ENCODE measurements around the gene PABPN1.
A peak's percentile ranks its signal among the peaks of the same experiment; 100 is the strongest.

Gene PABPN1

GRCh38 chr14:23302290-23303225, 18.7 kb upstream of the PABPN1 start, which contains the start of gene PPP1R3E:
TSS of gene PPP1R3E (minus strand) at chr14:23302859. CDS start at chr14:23302576, 283 bp downstream.
- Histone ChIP-seq H3K36me3 (ENCODE audit: control insufficient read depth, low read depth, low read length) (no peaks in the 10 kb centered on the region), H3K9me3 (ENCODE audit: control insufficient read depth, low read depth, low read length) (no peaks in the 10 kb centered on the region), H3K27ac (ENCODE audit: low read length) (no peak within 1 kb of the TSS), H3K9ac (ENCODE audit: low read length) (peak within 1 kb of the TSS; percentile 57), H3K27me3 (ENCODE audit: control insufficient read depth, insufficient read depth, low read length) (peaks cover 47% of the 10 kb centered on the region), H3K4me1 (ENCODE audit: control insufficient read depth, low read depth, low read length) (peaks cover 14% of the 10 kb centered on the region), H3K4me3 (ENCODE audit: low read length) (peak within 1 kb of the TSS; percentile 76)

- peaks cover 15% of the 10 kb centered on the region for H3K27me3 ChIP-seq (ENCODE audit: control insufficient read depth, insufficient read depth, low read length)
- peak within 1 kb of the TSS; percentile 64 for H3K9ac ChIP-seq (ENCODE audit: low read length)
- no peaks in the 10 kb centered on the region for H3K9me3 ChIP-seq (ENCODE audit: control insufficient read depth, low read depth, low read length)
- peak within 1 kb of the TSS; percentile 79 for H3K4me3 ChIP-seq (ENCODE audit: low read length)
- peak within 1 kb of the TSS; percentile 3 for H3K27ac ChIP-seq (ENCODE audit: low read length)
- peaks cover 4% of the 10 kb centered on the region for H3K36me3 ChIP-seq (ENCODE audit: control insufficient read depth, low read depth, low read length)
- H3K4me1 ChIP-seq (ENCODE audit: control insufficient read depth, low read depth, low read length): peaks cover 11% of the 10 kb centered on the region
Measured at GRCh38 chr14:23306412-23307145, 14.7 kb upstream of the PABPN1 start, which contains the start of gene BCL2L2. TSS of gene BCL2L2 (plus strand) at chr14:23306833. CDS start at chr14:23307768, 935 bp downstream.

GRCh38 chr14:23307146-23307530, 14.1 kb upstream of the PABPN1 start:
- H3K9me3 ChIP-seq (ENCODE audit: control insufficient read depth, low read depth, low read length): no peaks in the 10 kb centered on the region
- peaks cover 11% of the 10 kb centered on the region for H3K4me1 ChIP-seq (ENCODE audit: control insufficient read depth, low read depth, low read length)
- H3K27me3 ChIP-seq (ENCODE audit: control insufficient read depth, insufficient read depth, low read length): peaks cover 15% of the 10 kb centered on the region
- H3K27ac ChIP-seq (ENCODE audit: low read length): peak overlapping the region; percentile 3
- peak overlapping the region; percentile 61 for H3K9ac ChIP-seq (ENCODE audit: low read length)
- H3K36me3 ChIP-seq (ENCODE audit: control insufficient read depth, low read depth, low read length): peaks cover 4% of the 10 kb centered on the region
- peak overlapping the region; percentile 79 for H3K4me3 ChIP-seq (ENCODE audit: low read length)

- H3K36me3 ChIP-seq (ENCODE audit: control insufficient read depth, low read depth, low read length): peaks cover 4% of the 10 kb centered on the region
- H3K27ac ChIP-seq (ENCODE audit: low read length): no peak overlapping the region
- peaks cover 11% of the 10 kb centered on the region for H3K4me1 ChIP-seq (ENCODE audit: control insufficient read depth, low read depth, low read length)
- H3K27me3 ChIP-seq (ENCODE audit: control insufficient read depth, insufficient read depth, low read length): peaks cover 15% of the 10 kb centered on the region
- H3K4me3 ChIP-seq (ENCODE audit: low read length): peak overlapping the region; percentile 79
- no peaks in the 10 kb centered on the region for H3K9me3 ChIP-seq (ENCODE audit: control insufficient read depth, low read depth, low read length)
- no peak overlapping the region for H3K9ac ChIP-seq (ENCODE audit: low read length)
Measured at GRCh38 chr14:23307687-23308644, 13.3 kb upstream of the PABPN1 start.

- peaks cover 5% of the 10 kb centered on the region for H3K27me3 ChIP-seq (ENCODE audit: control insufficient read depth, insufficient read depth, low read length)
- peaks cover 11% of the 10 kb centered on the region for H3K4me1 ChIP-seq (ENCODE audit: control insufficient read depth, low read depth, low read length)
- no peaks in the 10 kb centered on the region for H3K9me3 ChIP-seq (ENCODE audit: control insufficient read depth, low read depth, low read length)
- no peak overlapping the region for H3K9ac ChIP-seq (ENCODE audit: low read length)
- H3K27ac ChIP-seq (ENCODE audit: low read length): no peak overlapping the region
- H3K4me3 ChIP-seq (ENCODE audit: low read length): no peak overlapping the region
- H3K36me3 ChIP-seq (ENCODE audit: control insufficient read depth, low read depth, low read length): peaks cover 4% of the 10 kb centered on the region
Measured at GRCh38 chr14:23308721-23309445, 12.4 kb upstream of the PABPN1 start.

GRCh38 chr14:23310546-23310945, 10.7 kb upstream of the PABPN1 start:
- H3K9me3 ChIP-seq (ENCODE audit: control insufficient read depth, low read depth, low read length): no peaks in the 10 kb centered on the region
- H3K9ac ChIP-seq (ENCODE audit: low read length): no peak overlapping the region
- H3K27me3 ChIP-seq (ENCODE audit: control insufficient read depth, insufficient read depth, low read length): no peaks in the 10 kb centered on the region
- H3K27ac ChIP-seq (ENCODE audit: low read length): no peak overlapping the region
- no peak overlapping the region for H3K4me3 ChIP-seq (ENCODE audit: low read length)
- H3K4me1 ChIP-seq (ENCODE audit: control insufficient read depth, low read depth, low read length): peaks cover 11% of the 10 kb centered on the region
- peaks cover 4% of the 10 kb centered on the region for H3K36me3 ChIP-seq (ENCODE audit: control insufficient read depth, low read depth, low read length)

GRCh38 chr14:23316300-23316699, 5.0 kb upstream of the PABPN1 start:
- Histone ChIP-seq H3K27ac (ENCODE audit: low read length) (no peak overlapping the region), H3K27me3 (ENCODE audit: control insufficient read depth, insufficient read depth, low read length) (no peaks in the 10 kb centered on the region), H3K9ac (ENCODE audit: low read length) (no peak overlapping the region), H3K36me3 (ENCODE audit: control insufficient read depth, low read depth, low read length) (no peaks in the 10 kb centered on the region), H3K4me3 (ENCODE audit: low read length) (no peak overlapping the region), H3K9me3 (ENCODE audit: control insufficient read depth, low read depth, low read length) (no peaks in the 10 kb centered on the region), H3K4me1 (ENCODE audit: control insufficient read depth, low read depth, low read length) (peaks cover 9% of the 10 kb centered on the region)

GRCh38 chr14:23319746-23320583, 1.3 kb upstream of the PABPN1 start:
- peak overlapping the region; percentile 68 for H3K9ac ChIP-seq (ENCODE audit: low read length)
- H3K27me3 ChIP-seq (ENCODE audit: control insufficient read depth, insufficient read depth, low read length): no peaks in the 10 kb centered on the region
- peak overlapping the region; percentile 98 for H3K27ac ChIP-seq (ENCODE audit: low read length)
- peak overlapping the region; percentile 77 for H3K4me3 ChIP-seq (ENCODE audit: low read length)
- H3K4me1 ChIP-seq (ENCODE audit: control insufficient read depth, low read depth, low read length): peaks cover 22% of the 10 kb centered on the region
- H3K9me3 ChIP-seq (ENCODE audit: control insufficient read depth, low read depth, low read length): no peaks in the 10 kb centered on the region
- H3K36me3 ChIP-seq (ENCODE audit: control insufficient read depth, low read depth, low read length): peaks cover 23% of the 10 kb centered on the region

- H3K27ac ChIP-seq (ENCODE audit: low read length): peak overlapping the region; percentile 85
- peak overlapping the region; percentile 87 for H3K4me3 ChIP-seq (ENCODE audit: low read length)
- peak overlapping the region; percentile 94 for H3K9ac ChIP-seq (ENCODE audit: low read length)
- no peaks in the 10 kb centered on the region for H3K9me3 ChIP-seq (ENCODE audit: control insufficient read depth, low read depth, low read length)
- peaks cover 36% of the 10 kb centered on the region for H3K36me3 ChIP-seq (ENCODE audit: control insufficient read depth, low read depth, low read length)
- H3K4me1 ChIP-seq (ENCODE audit: control insufficient read depth, low read depth, low read length): peaks cover 22% of the 10 kb centered on the region
- H3K27me3 ChIP-seq (ENCODE audit: control insufficient read depth, insufficient read depth, low read length): no peaks in the 10 kb centered on the region
Measured at GRCh38 chr14:23321572-23322547, 603 bp downstream of the PABPN1 start.

All from iPS-18a (cell line).